Measurements from ENCODE around the gene MUC6.

Gene MUC6

DNA sequence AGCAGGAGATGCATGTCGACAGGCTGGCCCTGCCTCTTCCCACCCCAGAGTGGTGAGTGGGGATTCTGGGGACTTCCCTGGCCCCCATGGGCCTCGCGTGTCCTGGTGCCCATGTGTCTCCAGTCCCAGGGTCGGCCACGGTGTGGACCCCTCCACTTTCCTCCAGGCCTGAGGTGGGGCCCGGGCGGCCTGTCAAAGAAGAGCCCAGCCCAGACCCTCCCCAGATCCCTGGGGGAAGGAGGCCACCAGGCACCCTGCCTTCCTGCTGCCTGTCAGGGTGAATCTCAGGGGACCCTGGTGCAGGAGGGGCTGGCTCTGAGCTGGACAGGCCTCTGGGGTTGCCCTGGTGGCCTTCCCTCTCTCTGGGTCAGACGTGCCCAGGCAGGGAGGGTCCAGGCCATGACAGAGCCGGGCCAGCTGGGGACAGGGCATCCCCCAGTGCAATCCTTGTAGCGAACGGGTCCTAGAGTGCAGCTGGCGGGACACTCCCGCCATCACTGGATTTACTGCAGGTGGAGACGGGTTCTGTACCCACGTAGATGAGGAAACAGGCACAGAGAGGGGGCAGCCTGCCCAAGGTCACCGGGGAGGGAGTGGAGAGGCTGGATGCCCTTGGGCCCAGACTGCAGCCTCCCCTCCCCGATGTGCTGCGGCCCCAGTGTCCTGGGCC lies 13.5 kb upstream of the MUC6 start:
- DNase-seq, result no peak

DNA sequence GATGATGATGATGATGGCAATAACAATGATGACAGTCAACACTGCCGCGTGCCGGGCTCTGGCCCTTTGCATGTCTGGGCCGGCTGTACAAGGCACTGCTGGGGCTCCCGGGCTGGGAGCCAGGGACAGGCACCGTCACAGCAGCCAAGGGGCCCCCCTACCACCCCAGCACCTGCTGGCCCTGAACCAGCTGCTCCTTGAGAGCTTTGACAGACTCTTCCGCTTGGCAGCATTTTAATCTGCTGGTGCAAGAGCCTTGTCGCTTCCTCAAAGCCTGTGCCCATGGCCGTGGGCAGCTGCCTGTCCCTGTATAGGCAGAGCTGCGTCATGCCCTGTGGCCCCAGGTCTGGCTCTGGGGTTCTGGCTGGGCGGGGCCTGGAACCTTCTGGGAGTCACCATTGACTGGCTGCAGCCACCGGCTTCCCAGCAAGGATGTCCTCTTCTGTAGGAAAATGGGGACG lies 12.9 kb upstream of the MUC6 start:
- no peak for DNase-seq

GRCh38 chr11:1049071-1049405 lies 12.5 kb upstream of the MUC6 start:
- DNase-seq, result no peak

GRCh38 chr11:1048375-1049070 lies 12.0 kb upstream of the MUC6 start:
- no peak for DNase-seq

DNA sequence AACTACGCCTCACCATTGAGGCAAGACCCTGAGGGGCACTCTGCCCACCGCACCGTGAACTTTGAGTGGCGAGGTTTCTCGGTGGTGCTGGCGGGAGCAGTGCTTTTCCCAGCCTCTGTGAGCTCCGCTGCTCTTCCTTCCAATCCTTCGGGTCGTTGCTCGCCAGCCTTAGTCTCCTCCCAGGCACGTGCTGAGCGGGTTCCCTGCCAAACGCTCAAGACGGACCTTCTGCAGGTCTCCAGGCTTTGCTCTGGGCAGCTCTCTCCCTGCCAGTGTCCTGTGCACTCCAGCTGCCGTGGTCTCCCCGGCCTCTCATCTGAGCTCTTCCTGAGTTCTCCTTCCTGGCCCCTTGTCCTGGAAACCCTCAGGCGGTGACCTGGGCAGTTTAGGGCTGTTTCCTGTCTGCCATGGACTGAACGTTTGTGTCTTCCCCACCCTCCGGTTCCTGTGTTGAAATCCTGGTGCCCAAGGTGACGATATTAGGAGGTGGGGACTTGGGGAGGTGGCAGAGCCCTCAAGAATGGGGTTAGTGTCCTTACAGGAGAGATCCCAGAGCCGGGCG lies 11.2 kb upstream of the MUC6 start:
- DNase-seq, result no peak

DNA sequence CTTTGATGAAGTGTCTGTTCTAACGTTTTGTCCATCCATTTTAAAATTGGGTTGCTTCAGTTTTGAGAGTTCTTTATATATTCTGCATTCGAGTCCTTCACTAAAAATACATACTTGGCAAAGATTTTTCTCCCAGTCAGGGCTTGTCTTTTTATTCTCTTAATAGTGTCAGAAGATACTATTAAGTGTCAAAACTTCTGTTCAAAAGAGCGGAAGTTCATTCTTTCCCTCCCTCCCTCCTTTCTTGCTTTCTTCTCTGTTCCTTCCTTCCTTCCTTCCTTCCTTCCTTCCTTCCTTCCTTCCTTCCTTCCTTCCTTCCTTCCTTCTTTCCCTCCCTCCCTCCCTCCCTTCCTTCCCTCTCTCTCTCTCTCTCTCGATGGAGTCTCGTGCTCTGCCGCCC lies 7.6 kb upstream of the MUC6 start:
- no peak for DNase-seq

GRCh38 chr11:1043563-1044096 lies 7.1 kb upstream of the MUC6 start:
- no peak for DNase-seq

- DNase-seq, result no peak
Measured at GRCh38 chr11:1042626-1043562, 6.4 kb upstream of the MUC6 start.

GRCh38 chr11:1041936-1042608 lies 5.6 kb upstream of the MUC6 start:
- DNase-seq, result no peak

DNA sequence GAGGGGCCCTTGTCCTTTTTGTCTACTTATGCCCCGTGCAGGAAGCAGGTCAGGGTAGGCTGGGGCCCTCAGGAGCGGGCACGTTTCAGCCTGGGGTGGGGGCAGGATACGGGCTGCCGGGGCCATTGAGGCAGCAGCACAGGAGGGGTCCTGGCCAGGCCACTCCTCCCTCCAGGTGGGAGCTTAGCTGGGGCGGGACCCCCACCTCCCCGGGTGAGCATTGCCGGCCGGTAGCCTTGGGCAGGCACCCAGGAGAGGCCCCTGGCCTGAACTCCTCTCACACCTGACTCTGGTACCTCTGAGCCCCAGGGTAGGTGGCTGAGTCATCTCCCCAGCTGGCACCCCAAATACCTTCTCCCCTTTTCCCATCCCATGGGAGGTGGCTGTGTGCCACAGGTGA lies 5.0 kb upstream of the MUC6 start:
- DNase-seq, result no peak

GRCh38 chr11:1041149-1041467 lies 4.6 kb upstream of the MUC6 start:
- DNase-seq, result no peak

GRCh38 chr11:1040428-1041148 lies 4.1 kb upstream of the MUC6 start:
- no peak for DNase-seq

DNA sequence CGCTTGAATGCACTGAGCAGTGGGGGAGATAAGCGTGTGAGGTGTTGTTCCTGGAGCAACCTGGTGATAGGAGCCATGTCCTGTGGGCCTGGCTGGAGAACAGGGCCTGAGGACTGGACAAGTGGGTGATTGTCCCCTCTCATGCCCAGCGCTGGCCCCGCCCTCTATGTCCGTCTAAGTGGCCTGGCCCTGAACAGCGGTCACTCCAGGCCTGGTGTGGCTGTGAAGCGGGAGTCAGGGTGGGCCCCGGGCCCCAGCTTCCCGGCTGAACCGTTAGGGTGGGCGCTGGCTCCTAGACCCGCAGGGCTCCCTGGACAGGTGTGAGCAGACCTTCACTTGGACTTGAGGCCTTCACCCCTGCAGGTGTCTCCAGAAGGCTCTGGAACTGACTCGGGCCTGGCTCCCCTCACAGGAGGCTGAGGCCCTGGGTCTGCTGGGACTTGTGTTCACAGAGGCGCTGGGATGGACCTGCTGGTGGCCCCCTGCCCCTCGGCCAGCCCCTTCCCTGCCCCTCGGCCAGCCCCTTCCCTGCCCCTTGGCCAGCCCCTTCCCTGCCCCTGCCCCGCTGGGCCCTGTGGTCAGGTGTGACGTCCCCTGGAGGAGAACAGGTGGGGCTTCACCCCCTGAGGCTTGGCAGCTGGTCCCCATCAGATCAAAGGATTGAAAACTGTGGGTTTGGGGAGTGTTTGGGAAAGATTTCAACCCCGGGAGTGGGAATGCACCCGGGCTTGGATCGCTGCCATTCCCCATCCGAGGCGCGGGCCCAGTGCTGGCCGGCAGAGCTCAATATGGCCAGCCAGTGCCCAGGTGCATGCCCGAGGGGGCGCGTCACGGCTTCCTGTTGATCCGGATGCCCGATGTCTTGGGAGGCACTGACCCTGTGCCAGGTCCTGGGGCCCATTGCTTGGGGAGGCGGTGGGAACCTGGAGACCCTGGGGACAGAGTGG lies 3.2 kb upstream of the MUC6 start:
- DNase-seq, result no peak

DNA sequence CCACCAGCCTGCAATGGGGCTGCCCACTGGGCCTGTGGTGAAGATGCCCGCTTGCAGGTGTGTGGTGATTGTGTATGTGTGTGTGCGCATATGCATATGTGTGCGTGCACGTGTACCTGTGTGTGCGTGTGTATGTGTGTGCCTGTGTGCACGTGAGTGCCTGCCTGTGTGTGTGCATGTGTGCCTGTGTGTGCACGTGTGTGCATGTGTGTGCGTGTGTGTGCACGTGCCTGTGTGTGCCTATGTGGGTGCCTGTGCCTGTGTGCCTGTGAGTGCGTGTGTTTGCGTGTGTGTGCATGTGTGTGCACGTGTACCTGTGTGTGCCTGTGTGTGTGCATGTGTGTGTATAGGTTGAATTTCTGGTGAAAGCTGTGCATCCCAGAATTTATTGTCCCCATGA lies 2.4 kb upstream of the MUC6 start:
- DNase-seq, result no peak

- no peak for DNase-seq
Measured at GRCh38 chr11:1038361-1038760, 1.8 kb upstream of the MUC6 start.

DNA sequence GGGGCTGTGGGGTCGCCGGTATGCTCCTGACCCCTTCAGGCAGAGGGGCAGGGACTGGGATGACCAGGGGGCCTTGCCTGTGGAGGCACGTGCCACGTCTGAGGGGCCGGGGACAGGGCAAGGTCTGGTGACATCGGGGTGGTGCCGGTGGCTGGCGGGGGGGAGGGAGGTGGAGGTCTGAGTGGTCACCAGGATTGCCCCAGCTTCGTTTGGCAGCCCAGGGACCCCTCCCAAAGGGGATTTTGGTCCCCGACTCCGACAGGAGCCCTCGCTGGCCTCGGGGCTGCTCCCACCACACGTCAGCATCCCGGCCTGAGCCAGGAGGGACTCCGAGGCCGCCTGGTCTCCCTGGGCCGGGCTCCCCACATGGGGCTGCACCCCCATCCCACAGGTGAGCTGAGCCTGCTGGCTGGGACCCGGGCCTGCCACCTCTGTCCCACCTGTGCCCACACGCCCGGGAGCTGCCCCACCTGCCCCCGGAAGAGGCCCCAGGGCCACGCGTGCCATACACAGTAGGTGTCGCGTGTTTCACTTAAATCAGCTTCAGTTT lies 1.1 kb upstream of the MUC6 start:
- no peak for DNase-seq

GRCh38 chr11:1036931-1037330 lies 413 bp upstream of the MUC6 start:
- no peak for DNase-seq

DNA sequence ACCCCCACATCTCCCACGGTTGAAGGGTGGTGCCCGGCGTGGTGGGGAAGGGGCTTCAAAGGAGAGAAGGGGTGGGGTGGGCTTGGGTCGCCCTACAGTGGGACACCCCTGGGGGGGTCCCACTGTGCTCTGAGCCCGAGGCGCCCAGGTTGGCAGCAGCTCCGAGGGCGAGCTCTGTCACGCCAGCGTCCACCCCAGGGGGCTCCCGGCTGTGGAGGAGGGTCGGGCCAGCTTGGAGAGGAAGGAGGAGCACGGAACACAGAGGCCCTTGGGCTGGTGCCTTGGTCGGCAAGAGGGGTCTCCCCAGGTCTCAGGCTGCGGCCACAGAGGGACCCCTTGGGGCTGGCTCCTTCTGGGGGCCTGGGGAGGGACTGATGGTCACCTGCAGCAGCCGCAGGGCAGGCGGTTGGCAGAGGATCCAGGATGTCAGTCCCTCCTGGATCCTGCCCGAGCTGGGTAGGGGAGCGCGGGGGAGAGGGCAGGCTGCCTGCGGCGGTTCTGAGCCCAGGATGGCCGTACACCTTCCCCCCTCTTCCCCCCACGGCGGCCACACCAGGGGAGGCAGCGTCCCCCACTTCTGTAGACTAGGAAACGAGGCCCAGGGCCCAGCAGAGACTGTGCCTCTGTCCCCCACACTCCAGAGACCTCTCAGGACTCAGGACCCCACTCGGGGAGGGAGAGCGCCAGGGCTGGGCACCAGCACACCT lies 788 bp downstream of the MUC6 start:
- DNase-seq, result no peak

DNA sequence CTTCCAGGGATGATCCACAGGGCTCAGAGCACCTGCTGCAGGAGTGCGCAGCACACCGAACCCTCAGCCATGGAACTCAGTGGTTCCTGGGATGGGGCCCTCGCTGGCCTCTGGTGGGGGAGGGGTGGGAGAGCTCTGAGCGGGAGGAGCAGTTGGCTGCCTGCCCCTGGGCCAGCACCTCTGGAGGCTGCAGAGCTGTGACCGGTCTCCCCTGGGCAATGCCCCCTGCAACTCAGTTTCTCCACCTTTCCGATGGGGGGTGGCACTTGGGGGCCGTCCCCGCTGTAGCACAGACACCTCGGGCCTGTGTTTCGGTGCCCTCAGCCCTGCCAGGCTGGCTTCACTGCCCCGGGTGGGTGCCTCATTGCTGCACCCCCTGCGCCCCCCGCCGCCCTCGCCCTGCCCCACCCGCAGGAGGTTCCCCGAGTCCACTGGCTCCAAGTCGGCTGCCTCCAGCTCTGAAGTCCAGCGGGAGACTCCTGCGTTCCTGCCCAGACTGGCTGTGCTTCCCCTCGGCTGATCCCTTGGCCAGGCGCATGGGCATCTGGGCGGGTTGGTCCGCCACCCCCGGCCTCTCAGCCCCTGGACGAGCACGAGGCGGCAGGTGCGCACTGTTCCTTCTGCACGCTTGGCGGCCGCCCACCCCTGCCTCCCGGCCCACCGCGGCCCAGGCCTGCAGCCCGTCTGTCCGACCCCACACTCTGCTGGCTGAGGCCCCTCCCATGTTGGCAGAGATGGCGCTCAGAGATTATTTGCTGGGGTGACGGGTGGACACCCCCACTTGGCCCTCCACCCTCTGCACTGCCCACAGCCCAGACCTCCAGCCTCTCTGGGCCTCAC lies 1.8 kb downstream of the MUC6 start:
- no peak for DNase-seq

All from activated CD4-positive, alpha-beta T cell treated with anti-CD3 and anti-CD28 coated beads, Interleukin-10, Interleukin-2, amounts not matched to agents 100 ng/mL and 50 ng/mL, durations not matched to agents 16 hours and 8 hours (primary cell).